Natural killer cell (primary cell): ENCODE measurements around the gene SH2D3C. TPM values are rescaled to one million over a fixed set of nuclear protein-coding genes. Genes with fewer than 3 reads are reported as not detected.

Source experiments
- ATAC-seq, 3 donors: fragments of 150-1000 bp in 2 of 3; fragments of 200-7000 bp in 1 of 3; cut with Tn5 transposase; 1 replicate in 1 of 3; 2 replicates in 2 of 3; pipeline ENCODE4 v1.10.0; 2021; ENCODE audit warnings: mild to moderate bottlenecking in 2 of 3, moderate library complexity in 2 of 3
- DNase-seq, 2 donors: peaks; one replicate each; pipeline versions ENCODE4 v3.0.0 to v3.0.0-alpha.2; 2013 to 2021; ENCODE audit warnings: mixed read lengths in 1 of 2
- H3K27ac ChIP-seq: one replicate; pipeline ENCODE4 v1.5.1; 2013; ENCODE audit warnings: mild to moderate bottlenecking, low read length
- H3K27me3 ChIP-seq: one replicate; pipeline ENCODE4 v1.6.1; 2013; ENCODE audit warnings: low read length; ENCODE audit not compliant: control insufficient read depth, insufficient read depth
- H3K36me3 ChIP-seq: one replicate; pipeline ENCODE4 v1.6.1; 2013; ENCODE audit warnings: low read length; ENCODE audit not compliant: control insufficient read depth, insufficient read depth
- H3K4me1 ChIP-seq: one replicate; pipeline ENCODE4 v1.6.1; 2013; ENCODE audit warnings: low read length; ENCODE audit not compliant: control insufficient read depth, insufficient read depth
- H3K4me3 ChIP-seq: one replicate; pipeline ENCODE4 v1.5.1; 2013; ENCODE audit warnings: low read length
- H3K9me3 ChIP-seq: one replicate; pipeline ENCODE4 v1.6.1; 2013; ENCODE audit warnings: low read length; ENCODE audit not compliant: control insufficient read depth, insufficient read depth
- H3K27ac Mint-ChIP-seq, 2 donors: one replicate each; pipeline ENCODE4 v1.8.0; 2022; ENCODE audit warnings: mild to moderate bottlenecking in 2 of 2, mixed read lengths in 2 of 2, moderate library complexity in 1 of 2
- H3K27me3 Mint-ChIP-seq, 2 donors: one replicate each; pipeline ENCODE4 v1.8.0; 2022; ENCODE audit warnings: low read depth in 2 of 2, mixed read lengths in 2 of 2
- H3K36me3 Mint-ChIP-seq: one replicate; pipeline ENCODE4 v1.8.0; 2022; ENCODE audit warnings: mixed read lengths
- H3K4me1 Mint-ChIP-seq, 2 donors: one replicate each; pipeline ENCODE4 v1.8.0; 2022; ENCODE audit warnings: mixed read lengths in 2 of 2
- H3K4me3 Mint-ChIP-seq: one replicate; pipeline ENCODE4 v1.8.0; 2022; ENCODE audit warnings: mild to moderate bottlenecking, moderate library complexity, mixed read lengths
- H3K9me3 Mint-ChIP-seq, 2 donors: one replicate each; pipeline ENCODE4 v1.8.0; 2022; ENCODE audit warnings: mixed read lengths in 2 of 2
- CTCF ChIP-seq: fragments of 200-600 bp; IDR thresholded peaks from one replicate; pipeline ENCODE4 v1.8.0; 2022; ENCODE audit warnings: antibody characterized with exemption
- WGBS: methylation state at CpG from one replicate; pipeline ENCODE4 v1.1.7; 2013; ENCODE audit warnings: missing lambda C conversion rate; ENCODE audit not compliant: insufficient coverage; 5-methylcytosine and 5-hydroxymethylcytosine counted together
- intact Hi-C: fragments of 100-400 bp; cut with micrococcal nuclease; formaldehyde crosslinking; loops from one replicate; pipeline ENCODE4 v1.14.2; 2022
- total RNA-seq, 4 donors: library from RNA; stranded (reverse); fragments of 120-200 nt in 1 of 4; gene quantifications; one replicate each; pipeline versions ENCODE4 v1.2.3 to v1.2.4, GENCODE V29; 2013 to 2022

The SH2D3C gene
- total RNA-seq, 3 donors from 2014 or later (not counting 1 experiment from before 2014, with no cell fraction given), result 42.8 to 86.8 (median 56.6) TPM

GRCh38 chr9:127710204-127710783, 68.2 kb downstream of the SH2D3C start:
- no peak for ATAC-seq
- intact Hi-C loops, result no loop called here
- Mint-ChIP-seq H3K4me1 (peaks cover 21 to 34% of the 10 kb centered on the region in 2 donors), H3K9me3 (no peaks in the 10 kb centered on the region), H3K27ac (no peak overlapping the region), H3K4me3 (no peak overlapping the region), H3K27me3 (no peaks in the 10 kb centered on the region), H3K36me3 (no peaks in the 10 kb centered on the region)
- Histone ChIP-seq H3K36me3 (no peaks in the 10 kb centered on the region), H3K27me3 (no peaks in the 10 kb centered on the region), H3K4me1 (peaks cover 39% of the 10 kb centered on the region), H3K9me3 (no peaks in the 10 kb centered on the region), H3K4me3 (no peak overlapping the region), H3K27ac (no peak overlapping the region)
- WGBS, result 98% methylated on average over 10 of the region's 10 CpGs
- no peak for DNase-seq
- TF ChIP-seq CTCF, result no peak

GRCh38 chr9:127708952-127709587, 69.4 kb downstream of the SH2D3C start:
- H3K4me1 Mint-ChIP-seq, result peaks cover 20 to 28% of the 10 kb centered on the region in 2 donors
- WGBS, result 95% methylated on average over 8 of the region's 8 CpGs
- Histone ChIP-seq H3K9me3 (no peaks in the 10 kb centered on the region), H3K4me1 (peaks cover 29% of the 10 kb centered on the region), H3K27me3 (no peaks in the 10 kb centered on the region), H3K27ac (no peak overlapping the region), H3K36me3 (no peaks in the 10 kb centered on the region), H3K4me3 (no peak overlapping the region)
- no peak overlapping the region for H3K27ac Mint-ChIP-seq
- TF ChIP-seq CTCF, result no peak
- H3K36me3 Mint-ChIP-seq, result no peaks in the 10 kb centered on the region
- no peaks in the 10 kb centered on the region for H3K9me3 Mint-ChIP-seq
- intact Hi-C loops, result no loop called here
- no peak overlapping the region for H3K4me3 Mint-ChIP-seq
- no peak for ATAC-seq
- H3K27me3 Mint-ChIP-seq, result no peaks in the 10 kb centered on the region
- DNase-seq, result no peak

GRCh38 chr9:127707766-127708165, 70.7 kb downstream of the SH2D3C start:
- H3K4me1 Mint-ChIP-seq, result peaks cover 20 to 28% of the 10 kb centered on the region in 2 donors
- no peak overlapping the region for H3K27ac ChIP-seq
- no peak for TF ChIP-seq CTCF
- 39% methylated on average over 5 of the region's 5 CpGs for WGBS
- no peaks in the 10 kb centered on the region for H3K27me3 Mint-ChIP-seq
- peak; percentile 53 to 80 (median 77) for ATAC-seq
- DNase-seq, result peak in 1 of 2 donors; percentile 74
- no peaks in the 10 kb centered on the region for H3K36me3 Mint-ChIP-seq
- intact Hi-C loops, result no loop called here
- H3K9me3 ChIP-seq, result no peaks in the 10 kb centered on the region
- H3K9me3 Mint-ChIP-seq, result no peaks in the 10 kb centered on the region
- no peaks in the 10 kb centered on the region for H3K36me3 ChIP-seq
- H3K4me3 Mint-ChIP-seq, result no peak overlapping the region
- peaks cover 26% of the 10 kb centered on the region for H3K4me1 ChIP-seq
- no peak overlapping the region for H3K27ac Mint-ChIP-seq
- H3K27me3 ChIP-seq, result no peaks in the 10 kb centered on the region
- no peak overlapping the region for H3K4me3 ChIP-seq
